ENCODE results near the gene SPTBN5.
A peak's percentile ranks its signal among the peaks of the same experiment; 100 is the strongest.

Gene SPTBN5

GRCh38 chr15:41933326-41933725 lies 39.5 kb upstream of the SPTBN5 start:
- no peak overlapping the region for H2BK5ac ChIP-seq (ENCODE audit: low read depth, low read length, poor library complexity, severe bottlenecking)
- no peak overlapping the region for H3K14ac ChIP-seq (ENCODE audit: low read length in 2 of 2)
- H3K4me3 ChIP-seq (ENCODE audit: insufficient read depth in 1 of 2, low read depth in 1 of 2, low read length in 2 of 2), result no peak overlapping the region
- peak overlapping the region; percentile 9 for H3K9ac ChIP-seq (ENCODE audit: low read length)
- H2AK5ac ChIP-seq (ENCODE audit: low read length, severe bottlenecking), result peak overlapping the region; percentile 73
- H3K4me1 ChIP-seq (ENCODE audit: control insufficient read depth, insufficient read depth, low read depth, low read length), result peaks cover 45% of the 10 kb centered on the region
- peaks cover 0 to 21% of the 10 kb centered on the region in 2 experiments for H3K36me3 ChIP-seq (ENCODE audit: control insufficient read depth in 1 of 2, insufficient read depth in 2 of 2, low read depth in 1 of 2, low read length in 2 of 2)
- H2BK12ac ChIP-seq (ENCODE audit: low read length in 2 of 2), result peak overlapping the region in 1 of 2 experiments; percentile 55
- H4K8ac ChIP-seq (ENCODE audit: low read length), result peak overlapping the region; percentile 12
- WGBS, result 83% methylated on average over 4 of the region's 7 CpGs
- H2AFZ ChIP-seq (ENCODE audit: low read depth, low read length), result no peak overlapping the region
- H3K23ac ChIP-seq (ENCODE audit: low read length in 2 of 2), result no peak overlapping the region
- H2BK15ac ChIP-seq (ENCODE audit: low read depth, poor library complexity, severe bottlenecking), result no peak overlapping the region
- DNase-seq, result no peak
- no peaks in the 10 kb centered on the region for H3K27me3 ChIP-seq (ENCODE audit: control insufficient read depth in 1 of 2, insufficient read depth in 1 of 2, low read length in 2 of 2)
- H3K18ac ChIP-seq (ENCODE audit: low read depth in 1 of 2, low read length in 2 of 2), result peak overlapping the region; percentile 28 to 55
- no peaks in the 10 kb centered on the region for H3K9me3 ChIP-seq (ENCODE audit: control insufficient read depth, low read length)
- H3K27ac ChIP-seq (ENCODE audit: low read length, poor library complexity, severe bottlenecking), result peak overlapping the region; percentile 6
- H4K91ac ChIP-seq (ENCODE audit: low read length), result no peak overlapping the region
- peak overlapping the region in 1 of 2 experiments; percentile 24 for H3K4ac ChIP-seq (ENCODE audit: low read depth in 1 of 2, low read length in 2 of 2)
- peaks cover 13% of the 10 kb centered on the region for H3K79me1 ChIP-seq (replicated peaks; ENCODE audit: low read length, poor library complexity, severe bottlenecking)
- H3K4me2 ChIP-seq (ENCODE audit: low read length, poor library complexity, severe bottlenecking), result no peak overlapping the region
- no peak overlapping the region for H2BK120ac ChIP-seq (ENCODE audit: low read depth, low read length)

GRCh38 chr15:41932511-41933289 lies 38.8 kb upstream of the SPTBN5 start:
- H2AFZ ChIP-seq (ENCODE audit: low read depth, low read length), result no peak overlapping the region
- H4K8ac ChIP-seq (ENCODE audit: low read length), result peak overlapping the region; percentile 12
- peak overlapping the region; percentile 35 for H2BK5ac ChIP-seq (ENCODE audit: low read depth, low read length, poor library complexity, severe bottlenecking)
- H3K27me3 ChIP-seq (ENCODE audit: control insufficient read depth in 1 of 2, insufficient read depth in 1 of 2, low read length in 2 of 2), result no peaks in the 10 kb centered on the region
- peak overlapping the region; percentile 37 to 55 for H3K18ac ChIP-seq (ENCODE audit: low read depth in 1 of 2, low read length in 2 of 2)
- H3K4ac ChIP-seq (ENCODE audit: low read depth in 1 of 2, low read length in 2 of 2), result no peak overlapping the region
- peak overlapping the region in 1 of 2 experiments; percentile 48 for H2BK12ac ChIP-seq (ENCODE audit: low read length in 2 of 2)
- no peak overlapping the region for H4K91ac ChIP-seq (ENCODE audit: low read length)
- DNase-seq, result no peak
- no peak overlapping the region for H2BK15ac ChIP-seq (ENCODE audit: low read depth, poor library complexity, severe bottlenecking)
- H2AK5ac ChIP-seq (ENCODE audit: low read length, severe bottlenecking), result peak overlapping the region; percentile 76
- H3K36me3 ChIP-seq (ENCODE audit: control insufficient read depth in 1 of 2, insufficient read depth in 2 of 2, low read depth in 1 of 2, low read length in 2 of 2), result peaks cover 0 to 21% of the 10 kb centered on the region in 2 experiments
- no peak overlapping the region for H2BK120ac ChIP-seq (ENCODE audit: low read depth, low read length)
- H3K23ac ChIP-seq (ENCODE audit: low read length in 2 of 2), result no peak overlapping the region
- no peak overlapping the region for H3K4me3 ChIP-seq (ENCODE audit: insufficient read depth in 1 of 2, low read depth in 1 of 2, low read length in 2 of 2)
- H3K4me1 ChIP-seq (ENCODE audit: control insufficient read depth, insufficient read depth, low read depth, low read length), result peaks cover 45% of the 10 kb centered on the region
- H3K27ac ChIP-seq (ENCODE audit: low read length, poor library complexity, severe bottlenecking), result peak overlapping the region; percentile 6
- no peaks in the 10 kb centered on the region for H3K9me3 ChIP-seq (ENCODE audit: control insufficient read depth, low read length)
- H3K9ac ChIP-seq (ENCODE audit: low read length), result peak overlapping the region; percentile 9
- H3K79me1 ChIP-seq (replicated peaks; ENCODE audit: low read length, poor library complexity, severe bottlenecking), result peaks cover 15% of the 10 kb centered on the region
- H3K14ac ChIP-seq (ENCODE audit: low read length in 2 of 2), result no peak overlapping the region
- H3K4me2 ChIP-seq (ENCODE audit: low read length, poor library complexity, severe bottlenecking), result no peak overlapping the region
- 85% methylated on average over 16 of the region's 16 CpGs for WGBS

- Histone ChIP-seq H3K4ac (ENCODE audit: low read depth in 1 of 2, low read length in 2 of 2) (no peak overlapping the region), H2AK5ac (ENCODE audit: low read length, severe bottlenecking) (peak overlapping the region; percentile 68), H2BK12ac (ENCODE audit: low read length in 2 of 2) (peak overlapping the region in 1 of 2 experiments; percentile 38), H3K27me3 (ENCODE audit: control insufficient read depth in 1 of 2, insufficient read depth in 1 of 2, low read length in 2 of 2) (no peaks in the 10 kb centered on the region), H3K18ac (ENCODE audit: low read depth in 1 of 2, low read length in 2 of 2) (no peak overlapping the region), H3K4me1 (ENCODE audit: control insufficient read depth, insufficient read depth, low read depth, low read length) (peaks cover 43% of the 10 kb centered on the region), H3K4me3 (ENCODE audit: insufficient read depth in 1 of 2, low read depth in 1 of 2, low read length in 2 of 2) (no peak overlapping the region), H2BK15ac (ENCODE audit: low read depth, poor library complexity, severe bottlenecking) (no peak overlapping the region), H2BK5ac (ENCODE audit: low read depth, low read length, poor library complexity, severe bottlenecking) (no peak overlapping the region), H3K23ac (ENCODE audit: low read length in 2 of 2) (no peak overlapping the region), H4K8ac (ENCODE audit: low read length) (no peak overlapping the region), H3K79me1 (replicated peaks; ENCODE audit: low read length, poor library complexity, severe bottlenecking) (peaks cover 14% of the 10 kb centered on the region), H3K14ac (ENCODE audit: low read length in 2 of 2) (no peak overlapping the region), H2AFZ (ENCODE audit: low read depth, low read length) (no peak overlapping the region), H2BK120ac (ENCODE audit: low read depth, low read length) (no peak overlapping the region), H3K9me3 (ENCODE audit: control insufficient read depth, low read length) (no peaks in the 10 kb centered on the region), H3K4me2 (ENCODE audit: low read length, poor library complexity, severe bottlenecking) (no peak overlapping the region), H3K9ac (ENCODE audit: low read length) (no peak overlapping the region), H4K91ac (ENCODE audit: low read length) (no peak overlapping the region), H3K27ac (ENCODE audit: low read length, poor library complexity, severe bottlenecking) (no peak overlapping the region), H3K36me3 (ENCODE audit: control insufficient read depth in 1 of 2, insufficient read depth in 2 of 2, low read depth in 1 of 2, low read length in 2 of 2) (peaks cover 0 to 18% of the 10 kb centered on the region in 2 experiments)
- 98% methylated on average over 6 of the region's 9 CpGs for WGBS
- DNase-seq, result no peak
Observed at GRCh38 chr15:41932101-41932500, 38.2 kb upstream of the SPTBN5 start.

GRCh38 chr15:41930867-41931222 lies 37.0 kb upstream of the SPTBN5 start:
- Histone ChIP-seq H2BK5ac (ENCODE audit: low read depth, low read length, poor library complexity, severe bottlenecking) (no peak overlapping the region), H2AFZ (ENCODE audit: low read depth, low read length) (no peak overlapping the region), H3K18ac (ENCODE audit: low read depth in 1 of 2, low read length in 2 of 2) (no peak overlapping the region), H3K79me1 (replicated peaks; ENCODE audit: low read length, poor library complexity, severe bottlenecking) (peaks cover 10% of the 10 kb centered on the region), H2BK12ac (ENCODE audit: low read length in 2 of 2) (no peak overlapping the region), H3K14ac (ENCODE audit: low read length in 2 of 2) (no peak overlapping the region), H2BK120ac (ENCODE audit: low read depth, low read length) (no peak overlapping the region), H4K8ac (ENCODE audit: low read length) (no peak overlapping the region), H2BK15ac (ENCODE audit: low read depth, poor library complexity, severe bottlenecking) (no peak overlapping the region), H3K4me3 (ENCODE audit: insufficient read depth in 1 of 2, low read depth in 1 of 2, low read length in 2 of 2) (no peak overlapping the region), H3K9ac (ENCODE audit: low read length) (peak overlapping the region; percentile 22), H3K9me3 (ENCODE audit: control insufficient read depth, low read length) (no peaks in the 10 kb centered on the region), H3K27me3 (ENCODE audit: control insufficient read depth in 1 of 2, insufficient read depth in 1 of 2, low read length in 2 of 2) (no peaks in the 10 kb centered on the region), H3K36me3 (ENCODE audit: control insufficient read depth in 1 of 2, insufficient read depth in 2 of 2, low read depth in 1 of 2, low read length in 2 of 2) (peaks cover 0 to 20% of the 10 kb centered on the region in 2 experiments), H3K27ac (ENCODE audit: low read length, poor library complexity, severe bottlenecking) (peak overlapping the region; percentile 59), H3K4me1 (ENCODE audit: control insufficient read depth, insufficient read depth, low read depth, low read length) (peaks cover 43% of the 10 kb centered on the region), H3K4me2 (ENCODE audit: low read length, poor library complexity, severe bottlenecking) (no peak overlapping the region), H3K4ac (ENCODE audit: low read depth in 1 of 2, low read length in 2 of 2) (no peak overlapping the region), H2AK5ac (ENCODE audit: low read length, severe bottlenecking) (no peak overlapping the region), H4K91ac (ENCODE audit: low read length) (no peak overlapping the region), H3K23ac (ENCODE audit: low read length in 2 of 2) (no peak overlapping the region)
- no peak for DNase-seq
- no CpG with 5 or more reads among the region's 2 CpGs for WGBS
